Transverse colon (tissue), 3 donors: ENCODE data around the gene SENP6.

Experiments
- POLR2A ChIP-seq: fragments of 450-650 bp; IDR thresholded peaks from one replicate; pipeline ENCODE4 v1.6.1; 2016; ENCODE audit warnings: antibody characterized with exemption, mild to moderate bottlenecking, moderate library complexity
- TF ChIP-seq, protein P1 (sequence below), 5 experiments: fragments of 200-600 bp in 3 of 5; fragments of 450-650 bp in 2 of 5; sonication (generic) in 3 of 5; IDR thresholded peaks; 1 replicate in 2 of 5; 2 replicates in 3 of 5; pipeline ENCODE4 v1.5.1; 2016 to 2017; ENCODE audit warnings: antibody characterized with exemption in 5 of 5, inconsistent platforms in 3 of 5, mild to moderate bottlenecking in 2 of 5, moderate library complexity in 1 of 5

DNA sequence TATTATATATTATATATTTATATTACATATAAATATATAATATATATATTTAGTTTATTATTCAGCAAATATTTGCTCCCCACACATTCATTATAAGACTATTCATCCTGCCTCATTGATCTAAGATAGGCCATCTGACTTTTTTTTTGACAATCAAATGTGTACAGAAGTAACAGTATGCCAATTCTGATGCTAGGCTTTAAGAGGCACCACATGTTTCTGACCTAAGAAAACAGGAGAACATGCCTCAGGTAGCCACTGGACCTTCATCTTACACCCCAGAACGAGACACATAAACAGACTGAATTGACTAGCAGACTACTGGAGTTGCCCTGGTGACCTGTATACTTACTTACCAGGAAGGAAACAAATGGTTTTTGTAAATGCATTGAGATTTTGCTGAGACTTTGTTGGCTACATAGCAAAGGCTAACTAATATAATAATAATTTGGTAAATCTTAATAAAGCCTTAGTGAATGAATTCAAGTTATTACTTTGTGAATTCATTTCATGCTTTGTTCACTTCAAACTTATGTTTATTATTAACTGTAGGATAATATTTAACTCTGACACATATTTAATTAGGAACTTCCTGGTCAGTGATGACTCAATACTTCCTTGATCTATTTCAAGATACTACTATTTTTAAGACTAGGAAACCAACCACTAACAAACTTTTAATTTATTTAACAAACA, 134.0 kb downstream of the SENP6 start:
- TF ChIP-seq, protein P1, sequence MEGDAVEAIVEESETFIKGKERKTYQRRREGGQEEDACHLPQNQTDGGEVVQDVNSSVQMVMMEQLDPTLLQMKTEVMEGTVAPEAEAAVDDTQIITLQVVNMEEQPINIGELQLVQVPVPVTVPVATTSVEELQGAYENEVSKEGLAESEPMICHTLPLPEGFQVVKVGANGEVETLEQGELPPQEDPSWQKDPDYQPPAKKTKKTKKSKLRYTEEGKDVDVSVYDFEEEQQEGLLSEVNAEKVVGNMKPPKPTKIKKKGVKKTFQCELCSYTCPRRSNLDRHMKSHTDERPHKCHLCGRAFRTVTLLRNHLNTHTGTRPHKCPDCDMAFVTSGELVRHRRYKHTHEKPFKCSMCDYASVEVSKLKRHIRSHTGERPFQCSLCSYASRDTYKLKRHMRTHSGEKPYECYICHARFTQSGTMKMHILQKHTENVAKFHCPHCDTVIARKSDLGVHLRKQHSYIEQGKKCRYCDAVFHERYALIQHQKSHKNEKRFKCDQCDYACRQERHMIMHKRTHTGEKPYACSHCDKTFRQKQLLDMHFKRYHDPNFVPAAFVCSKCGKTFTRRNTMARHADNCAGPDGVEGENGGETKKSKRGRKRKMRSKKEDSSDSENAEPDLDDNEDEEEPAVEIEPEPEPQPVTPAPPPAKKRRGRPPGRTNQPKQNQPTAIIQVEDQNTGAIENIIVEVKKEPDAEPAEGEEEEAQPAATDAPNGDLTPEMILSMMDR (IDR thresholded peaks at IDR 0.05) = no peak
- TF ChIP-seq POLR2A = no peak
